Measurements from ENCODE around the gene IL27RA.
A peak's percentile ranks its signal among the peaks of the same experiment; 100 is the strongest.
"Not testable (repeated sequence)": the region's sequence is repeated elsewhere in the genome, so short reads cannot be mapped to it uniquely, and the experiment has no call there.

The IL27RA gene

DNA sequence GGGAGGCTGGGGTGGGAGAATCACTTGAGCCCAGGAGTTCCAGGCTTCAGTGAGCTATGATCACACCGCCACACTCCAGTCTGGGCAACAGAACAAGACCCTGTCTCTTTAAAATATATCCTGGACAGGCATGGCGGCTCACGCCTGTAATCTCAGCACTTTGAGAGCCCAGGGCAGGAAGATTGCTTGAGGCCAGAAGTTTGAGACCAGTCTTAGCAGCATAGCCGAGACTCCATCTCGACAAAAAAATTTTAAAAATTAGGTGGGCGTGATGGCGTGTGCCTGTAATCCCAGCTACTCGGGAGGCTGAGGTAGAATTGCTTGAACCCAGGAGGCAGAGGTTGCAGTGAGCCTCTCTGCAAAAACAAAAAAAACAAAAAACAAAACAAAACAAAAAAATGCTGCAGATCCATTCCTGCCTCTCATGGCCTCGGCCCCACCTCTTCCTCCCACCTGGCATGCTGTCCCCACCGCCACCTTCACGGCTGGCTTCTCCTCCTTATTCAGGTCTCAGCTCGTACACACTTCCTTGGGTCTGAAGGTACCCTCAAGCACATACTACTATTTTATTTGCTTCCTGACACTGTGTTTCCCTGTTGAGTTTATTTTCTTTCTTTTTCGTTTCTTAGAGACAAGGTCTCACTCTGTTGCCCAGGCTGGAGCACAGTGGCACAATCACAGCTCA lies 30.7 kb upstream of the IL27RA start:
- FAIRE-seq: no peak

GRCh38 chr19:14002571-14003250 lies 28.9 kb upstream of the IL27RA start:
- no peak for FAIRE-seq

DNA sequence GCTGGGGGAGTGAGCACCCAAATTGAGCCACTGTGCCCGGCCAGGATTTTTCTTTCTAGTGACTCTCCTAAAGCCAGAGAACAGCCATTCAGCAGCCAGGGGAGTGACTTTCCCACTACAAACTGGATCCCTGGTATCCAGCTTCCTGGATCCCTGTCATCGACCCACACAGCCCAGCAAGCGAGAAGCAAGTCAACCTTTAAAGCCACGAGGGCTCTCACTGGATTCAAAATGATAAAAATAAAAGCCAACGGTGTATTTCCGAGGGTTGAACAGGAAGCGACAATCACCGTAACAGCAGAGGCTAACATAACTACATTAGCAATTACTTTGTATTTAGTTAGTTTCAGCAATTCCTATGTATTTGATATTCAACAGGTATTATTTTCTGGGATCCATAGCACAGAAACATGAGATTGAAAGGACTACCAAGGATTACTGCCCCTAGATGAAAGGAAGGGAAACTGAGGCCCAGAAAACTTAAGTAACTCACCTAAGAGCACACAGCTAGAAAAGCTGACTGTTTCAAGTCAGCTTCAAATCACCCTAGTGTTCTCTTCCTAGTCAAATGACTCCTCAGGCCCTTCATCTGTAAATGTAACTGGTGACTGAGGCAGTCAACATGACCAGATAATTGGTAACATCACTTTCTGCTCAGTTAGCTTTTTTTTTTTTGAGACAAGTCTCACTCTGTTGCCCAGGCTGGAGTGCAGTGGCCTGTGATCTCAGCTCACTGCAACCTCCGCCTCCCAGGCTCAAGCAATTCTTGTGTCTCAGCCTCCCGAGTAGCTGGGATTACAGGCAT lies 28.1 kb upstream of the IL27RA start:
- no peak for FAIRE-seq

GRCh38 chr19:14004619-14005348 lies 26.8 kb upstream of the IL27RA start:
- FAIRE-seq: no peak

DNA sequence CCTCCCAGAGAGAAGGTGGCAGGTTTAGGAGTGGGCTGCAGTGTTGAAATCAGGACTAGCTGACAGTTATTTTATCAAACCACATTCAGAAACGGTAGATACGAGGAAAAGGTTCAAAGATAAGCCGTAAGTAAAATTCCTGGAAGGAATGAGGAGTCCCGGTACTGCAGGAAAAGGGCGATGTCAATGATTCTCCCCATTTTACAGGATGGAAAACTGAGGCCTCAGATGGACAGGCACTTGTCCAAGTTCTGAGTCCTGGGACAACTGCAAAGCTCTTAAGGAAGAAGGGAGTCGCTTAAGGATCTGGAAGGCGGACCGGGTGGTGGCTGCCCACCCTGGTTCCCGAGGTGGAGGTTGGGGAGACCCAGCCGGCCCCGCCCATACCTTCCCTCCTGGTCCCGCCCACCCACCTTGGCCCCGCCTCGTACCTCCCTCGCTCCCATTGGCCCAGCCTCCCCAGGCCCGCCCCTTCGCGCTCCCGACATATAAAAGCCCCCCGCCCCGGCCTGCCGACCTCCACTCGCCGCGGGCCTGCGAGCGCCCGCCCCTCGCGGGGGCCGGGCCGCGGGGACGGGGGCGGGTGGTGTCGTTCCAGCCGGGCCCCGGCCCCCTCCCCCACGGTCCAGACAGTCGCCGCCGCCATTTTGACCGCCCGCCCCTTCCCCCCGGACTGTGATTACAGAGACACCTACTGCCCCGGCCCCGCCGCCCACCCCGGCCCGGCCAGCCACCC lies 26.0 kb upstream of the IL27RA start:
- no peak for FAIRE-seq

DNA sequence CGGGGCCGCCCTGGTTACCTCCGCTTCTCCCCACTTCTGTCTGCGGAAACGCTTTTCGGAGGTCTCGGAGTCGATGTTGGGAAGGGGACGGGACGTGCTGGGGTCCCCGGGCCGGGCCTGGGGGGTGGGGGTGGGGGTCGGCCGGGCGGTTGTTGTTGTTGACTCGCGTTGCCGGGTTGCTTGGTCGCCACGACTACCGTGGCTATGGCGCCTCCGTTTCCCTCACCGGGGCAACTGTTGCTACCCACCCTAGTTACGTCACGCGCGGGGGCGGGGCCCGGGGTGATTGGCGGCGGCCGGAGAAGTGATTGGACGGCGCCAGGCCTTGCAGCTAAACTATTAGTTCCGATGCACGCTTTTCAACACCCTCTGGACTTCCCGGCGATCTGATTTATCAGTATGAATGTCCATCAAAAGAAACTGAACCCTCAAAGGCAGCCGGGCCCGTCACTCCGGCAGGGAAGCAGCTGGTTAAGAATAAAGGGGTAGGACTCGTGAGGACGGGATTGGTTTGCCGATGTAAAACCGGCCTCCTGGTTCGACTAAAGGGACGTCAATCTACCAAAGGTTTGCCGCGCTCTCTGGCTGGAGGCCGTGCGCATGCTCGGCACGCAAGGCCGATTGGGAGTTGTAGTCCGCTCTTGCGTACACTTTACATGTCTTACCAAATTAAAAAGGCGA lies 25.3 kb upstream of the IL27RA start, which contains the start of gene RFX1:
Gene RFX1, minus strand, starts transcription at position 236 of the 681 bp plus-strand sequence. CDS start 12,477 bp downstream, outside the sequence.
- FAIRE-seq: peak; percentile 97

- no peak for FAIRE-seq
Observed at GRCh38 chr19:14006766-14007562, 24.6 kb upstream of the IL27RA start.

GRCh38 chr19:14012378-14012915 lies 19.1 kb upstream of the IL27RA start:
- FAIRE-seq: no peak

DNA sequence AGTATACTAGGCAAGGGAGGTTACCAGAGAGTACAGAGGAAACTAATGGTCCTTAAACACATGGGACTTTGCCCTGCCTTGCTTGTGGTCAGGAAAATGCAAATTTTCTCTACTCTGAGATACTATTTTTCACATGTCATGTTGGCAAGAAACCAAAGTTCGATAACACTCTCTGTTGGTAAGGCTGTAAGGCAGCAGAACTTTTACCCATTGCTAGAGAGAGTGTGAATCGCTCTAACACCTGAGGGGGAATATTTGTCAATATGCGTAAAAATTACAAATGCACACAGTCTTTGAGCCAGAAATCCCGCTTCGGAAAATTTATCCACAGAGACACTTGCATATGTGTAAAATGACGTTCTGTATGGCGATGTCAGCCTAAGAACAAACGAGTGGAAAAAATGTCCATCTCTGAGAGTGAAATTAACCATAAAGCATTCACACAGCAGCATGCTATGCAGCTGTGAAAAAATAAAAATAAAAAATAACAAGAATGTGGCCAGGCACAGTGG lies 16.0 kb upstream of the IL27RA start:
- FAIRE-seq: no peak

GRCh38 chr19:14019100-14019499 lies 12.5 kb upstream of the IL27RA start:
- no peak for FAIRE-seq

GRCh38 chr19:14019739-14020138 lies 11.8 kb upstream of the IL27RA start:
- not testable (repeated sequence) for FAIRE-seq

DNA sequence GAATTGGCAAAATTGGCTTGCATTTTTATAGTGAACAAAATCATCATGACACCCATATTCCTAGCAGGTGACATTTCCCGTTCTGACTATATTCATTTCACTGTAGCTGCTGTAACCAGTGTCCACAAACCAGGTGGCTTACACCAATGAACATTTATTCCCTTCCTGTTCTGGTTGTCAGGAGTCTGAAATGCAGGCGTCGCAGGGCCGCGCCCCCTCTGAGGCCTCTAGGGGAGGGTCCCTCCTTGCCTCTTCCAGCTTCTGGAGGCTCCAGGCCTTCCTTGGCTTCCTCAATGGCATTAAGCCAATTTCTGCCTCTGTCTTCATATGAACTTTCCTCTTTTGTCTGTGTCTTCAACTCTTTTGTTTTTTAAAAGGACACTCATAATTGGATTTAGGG lies 10.1 kb upstream of the IL27RA start:
- no peak for FAIRE-seq

- no peak for FAIRE-seq
Observed at GRCh38 chr19:14022469-14022868, 9.1 kb upstream of the IL27RA start.

- peak; percentile 27 for FAIRE-seq
Observed at GRCh38 chr19:14023404-14024235, 7.9 kb upstream of the IL27RA start.

DNA sequence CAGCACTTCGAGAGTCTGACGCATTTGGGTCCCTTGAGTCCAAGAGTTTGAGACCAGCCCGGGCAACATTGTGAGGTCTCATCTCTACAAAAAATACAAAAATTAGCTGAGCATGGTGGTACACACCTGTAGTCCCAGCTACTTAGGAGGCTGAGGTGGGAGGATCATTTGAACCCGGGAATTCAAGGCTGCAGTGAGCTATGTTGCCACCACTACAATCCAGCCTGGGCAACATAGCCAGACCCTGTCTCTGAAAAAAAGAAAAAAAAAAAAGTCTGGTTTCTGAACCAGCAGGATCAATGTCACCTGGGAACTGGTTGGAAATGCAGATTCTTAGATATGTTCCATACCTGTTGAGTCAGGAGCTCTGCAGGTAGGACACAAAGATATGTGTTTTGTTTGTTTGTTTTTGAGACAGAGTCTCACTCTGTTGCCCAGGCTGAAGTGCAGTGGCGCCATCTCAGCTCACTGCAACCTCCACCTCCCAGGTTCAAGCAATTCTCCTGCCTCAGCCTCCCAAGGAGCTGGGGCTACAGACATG lies 4.8 kb upstream of the IL27RA start:
- not testable (repeated sequence) for FAIRE-seq

GRCh38 chr19:14027856-14028450 lies 3.6 kb upstream of the IL27RA start, which contains the start of gene RLN3:
Gene RLN3, plus strand, starts transcription at chr19:14028148. Its CDS starts 57 bp downstream, at chr19:14028205.
- no peak for FAIRE-seq

GRCh38 chr19:14028901-14029300 lies 2.7 kb upstream of the IL27RA start:
- FAIRE-seq: no peak

- no peak for FAIRE-seq
Observed at GRCh38 chr19:14030997-14031718, 404 bp upstream of the IL27RA start.

Measured in A204.1 (cell line).